T-helper 2 cell treated with Interferon-gamma antibody and Interleukin-4, amounts not matched to agents 5 μg/mL and 100 μg/mL, for 36 hours (primary cell): Measurements from ENCODE around the gene AAMP.
A peak's percentile ranks its signal among the peaks of the same experiment; 100 is the strongest.

ENCODE experiments used
- DNase-seq: peaks from one replicate; pipeline ENCODE4 v3.0.0; 2021; ENCODE audit warnings: low spot score
- H3K27ac Mint-ChIP-seq: one replicate; pipeline ENCODE4 v1.8.0; 2021; ENCODE audit warnings: mild to moderate bottlenecking, mixed read lengths
- H3K27me3 Mint-ChIP-seq: one replicate; pipeline ENCODE4 v1.8.0; 2021; ENCODE audit warnings: low read depth, mixed read lengths
- H3K36me3 Mint-ChIP-seq: one replicate; pipeline ENCODE4 v1.8.0; 2021; ENCODE audit warnings: low read depth, mixed read lengths
- H3K4me1 Mint-ChIP-seq: one replicate; pipeline ENCODE4 v1.8.0; 2021; ENCODE audit warnings: low read depth, mixed read lengths
- H3K4me3 Mint-ChIP-seq: one replicate; pipeline ENCODE4 v1.8.0; 2022; ENCODE audit warnings: mild to moderate bottlenecking, moderate library complexity, mixed read lengths
- H3K9me3 Mint-ChIP-seq: one replicate; pipeline ENCODE4 v1.8.0; 2021; ENCODE audit warnings: mixed read lengths

AAMP gene

GRCh38 chr2:218221000-218221399, 48.9 kb downstream of the AAMP start:
- H3K4me3 Mint-ChIP-seq: peak overlapping the region; percentile 93
- H3K4me1 Mint-ChIP-seq: peaks cover 68% of the 10 kb centered on the region
- peaks cover 77% of the 10 kb centered on the region for H3K36me3 Mint-ChIP-seq
- no peak for DNase-seq
- no peaks in the 10 kb centered on the region for H3K27me3 Mint-ChIP-seq
- H3K27ac Mint-ChIP-seq: peak overlapping the region; percentile 94
- H3K9me3 Mint-ChIP-seq: no peaks in the 10 kb centered on the region

GRCh38 chr2:218219934-218220333, 50.0 kb downstream of the AAMP start:
- Mint-ChIP-seq H3K27me3 (no peaks in the 10 kb centered on the region), H3K9me3 (no peaks in the 10 kb centered on the region)

DNA sequence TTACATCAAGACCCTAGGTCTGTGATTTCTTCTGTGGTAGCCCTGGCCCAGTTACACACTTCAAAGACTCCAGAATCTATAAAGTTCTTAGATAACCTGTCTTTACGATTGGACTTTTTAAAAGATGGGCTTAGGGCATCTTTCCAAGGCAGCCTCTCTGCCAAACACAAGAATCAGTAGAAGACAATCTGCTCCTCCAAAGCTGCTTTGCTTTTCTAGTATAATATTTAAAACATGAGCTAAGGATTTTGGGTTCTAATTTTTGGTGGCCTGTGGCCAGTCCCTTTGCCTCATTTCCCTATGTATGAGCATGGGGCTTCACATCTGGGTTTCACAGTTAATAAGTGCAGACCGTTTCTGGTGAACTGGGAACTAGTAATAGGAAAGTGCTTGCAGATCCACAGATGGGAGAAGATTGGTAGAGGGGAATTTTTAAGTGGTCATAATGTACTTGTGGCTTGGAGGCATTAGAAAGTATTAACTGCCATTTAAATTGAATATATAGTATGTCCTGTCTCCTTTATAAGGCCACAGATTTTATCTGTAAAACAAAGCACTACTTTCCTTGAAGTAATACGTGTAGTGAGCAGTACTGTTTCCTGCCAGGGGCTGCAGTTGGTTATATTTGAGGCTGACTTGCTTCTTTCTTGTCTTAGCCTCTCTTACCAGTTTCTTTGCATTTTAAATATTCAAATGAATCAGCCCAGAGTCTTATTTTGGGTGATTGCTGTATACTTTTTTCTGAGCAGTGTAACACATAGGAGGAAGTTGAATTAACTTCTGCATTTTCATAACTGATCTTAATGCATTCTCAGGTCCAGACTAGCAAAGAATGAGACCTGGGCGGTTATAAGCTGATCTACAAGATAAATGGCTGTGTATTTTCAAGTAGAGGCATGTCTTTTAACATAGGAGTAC, 51.4 kb downstream of the AAMP start:
- H3K4me1 Mint-ChIP-seq: peaks cover 52% of the 10 kb centered on the region
- H3K9me3 Mint-ChIP-seq: no peaks in the 10 kb centered on the region
- DNase-seq: peak; percentile 47
- H3K4me3 Mint-ChIP-seq: peak overlapping the region; percentile 93
- H3K27me3 Mint-ChIP-seq: no peaks in the 10 kb centered on the region
- H3K36me3 Mint-ChIP-seq: peaks cover 53% of the 10 kb centered on the region
- peak overlapping the region; percentile 94 for H3K27ac Mint-ChIP-seq

More at GRCh38 chr2:218219934-218220333, 50.0 kb downstream of the AAMP start:
- H3K4me3 Mint-ChIP-seq: peak overlapping the region; percentile 93
- H3K4me1 Mint-ChIP-seq: peaks cover 60% of the 10 kb centered on the region
- peaks cover 67% of the 10 kb centered on the region for H3K36me3 Mint-ChIP-seq
- no peak for DNase-seq
- H3K27ac Mint-ChIP-seq: peak overlapping the region; percentile 94

DNA sequence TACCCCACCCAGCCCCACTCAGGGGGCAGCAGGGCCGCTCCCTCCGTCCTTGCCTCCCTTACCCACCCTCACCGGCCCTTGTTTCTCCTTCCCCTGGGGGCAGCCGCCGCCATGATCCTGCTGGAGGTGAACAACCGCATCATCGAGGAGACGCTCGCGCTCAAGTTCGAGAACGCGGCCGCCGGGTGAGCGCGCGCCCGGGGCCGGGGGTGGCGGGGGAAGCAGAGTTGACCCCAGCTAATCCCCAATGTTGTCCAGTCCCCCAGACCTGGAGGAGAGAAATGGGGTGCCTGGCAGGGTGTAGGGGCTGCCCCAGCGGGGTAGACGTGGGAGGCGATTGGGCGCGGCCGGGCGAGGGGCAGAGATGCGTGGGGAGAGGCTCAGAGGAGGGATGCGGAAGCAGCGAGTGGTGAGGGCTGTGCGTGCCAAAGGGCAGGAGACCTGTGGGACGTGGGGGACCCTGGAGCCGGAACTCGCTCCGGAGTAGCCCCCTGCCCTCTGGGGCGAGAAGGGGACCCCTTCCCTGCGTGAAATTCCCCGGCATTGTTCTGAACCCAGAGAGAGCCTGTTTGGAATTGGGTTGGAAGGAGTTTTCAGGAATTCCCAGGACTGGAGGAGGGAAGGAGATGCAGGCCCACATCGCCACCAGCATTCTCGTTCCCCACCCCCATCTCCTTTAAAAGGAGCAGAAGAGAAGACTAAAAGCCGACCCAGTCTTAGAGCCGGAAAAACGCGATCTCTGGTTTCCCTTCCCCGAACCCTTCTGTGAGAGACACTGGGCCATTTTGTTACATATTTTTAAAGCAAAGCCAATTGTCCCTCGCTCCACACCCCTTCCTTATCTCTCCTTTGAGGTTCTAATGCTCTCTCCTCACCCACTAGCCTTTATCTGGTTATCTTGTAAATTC, 52.3 kb downstream of the AAMP start:
- peaks cover 45% of the 10 kb centered on the region for H3K36me3 Mint-ChIP-seq
- peaks cover 4% of the 10 kb centered on the region for H3K9me3 Mint-ChIP-seq
- H3K4me1 Mint-ChIP-seq: peaks cover 44% of the 10 kb centered on the region
- H3K27me3 Mint-ChIP-seq: no peaks in the 10 kb centered on the region
- peak; percentile 79 for DNase-seq
- peak overlapping the region; percentile 94 for H3K27ac Mint-ChIP-seq
- peak overlapping the region; percentile 93 for H3K4me3 Mint-ChIP-seq

DNA sequence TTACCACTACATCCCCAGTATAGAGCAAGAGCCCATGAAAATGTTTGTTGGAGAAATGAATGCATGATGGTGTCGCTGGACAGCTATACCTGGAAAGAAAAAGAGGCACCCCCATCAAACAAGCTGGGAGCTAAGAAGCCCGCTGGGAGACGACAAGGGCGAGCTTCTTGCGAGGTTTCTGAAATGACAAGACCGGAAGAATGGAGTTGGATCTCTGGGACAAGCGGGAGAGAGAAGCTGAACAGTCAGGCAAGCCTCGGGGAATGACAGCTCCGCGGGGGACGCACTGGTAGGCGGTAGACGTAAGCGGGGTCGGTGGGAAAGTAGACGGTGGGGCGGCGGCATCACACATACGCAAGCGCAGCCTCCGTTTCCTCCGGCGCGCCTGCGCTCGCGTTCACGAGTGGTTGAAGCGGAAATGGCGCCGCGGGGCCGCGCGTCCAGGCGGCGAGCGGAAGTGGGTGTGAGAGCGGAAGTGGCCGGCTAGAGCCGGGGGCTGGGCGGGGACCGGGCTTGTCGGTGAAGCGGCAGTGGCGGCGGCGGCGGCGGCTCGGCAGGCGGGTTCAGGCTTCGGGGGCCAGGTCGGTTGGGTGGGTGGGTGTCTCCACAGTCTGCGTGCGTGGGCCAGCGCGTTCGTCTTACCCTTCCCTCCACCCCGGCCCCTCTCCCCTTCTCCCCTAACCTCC, 53.1 kb downstream of the AAMP start, which contains the start of gene ARPC2:
ARPC2 (plus strand) TSS at position 516 of the 686 bp plus-strand sequence. CDS start 282 bp downstream, outside the sequence.
- Mint-ChIP-seq H3K4me1 (peaks cover 44% of the 10 kb centered on the region), H3K27ac (peak within 1 kb of the TSS; percentile 94), H3K4me3 (peak within 1 kb of the TSS; percentile 93), H3K36me3 (peaks cover 42% of the 10 kb centered on the region), H3K9me3 (peaks cover 4% of the 10 kb centered on the region), H3K27me3 (peaks cover 1% of the 10 kb centered on the region)
- DNase-seq: peak; percentile 96

- H3K27ac Mint-ChIP-seq: peak overlapping the region; percentile 94
- DNase-seq: no peak
- H3K4me3 Mint-ChIP-seq: peak overlapping the region; percentile 93
These were observed 53.6 kb downstream of the AAMP start for GRCh38 chr2:218216336-218216673.

More at GRCh38 chr2:218216336-218216673, 53.6 kb downstream of the AAMP start:
- H3K36me3 Mint-ChIP-seq: peaks cover 37% of the 10 kb centered on the region
- peaks cover 4% of the 10 kb centered on the region for H3K9me3 Mint-ChIP-seq
- H3K27me3 Mint-ChIP-seq: peaks cover 2% of the 10 kb centered on the region
- peaks cover 40% of the 10 kb centered on the region for H3K4me1 Mint-ChIP-seq
